HepG2 (cell line): ENCODE measurements around the gene HSD3B7. TPM values are rescaled to one million over a fixed set of nuclear protein-coding genes. Genes with fewer than 3 reads are reported as not detected.
A peak's percentile ranks its signal among the peaks of the same experiment; 100 is the strongest.

Experiments used
- ARNTL ChIP-seq: sonication (generic); formaldehyde crosslinking; IDR thresholded peaks from 2 replicates; pipeline ENCODE4 v1.4.0; 2020; ENCODE audit warnings: mild to moderate bottlenecking, missing genetic modification reagents
- CREB3 ChIP-seq: sonication (generic); formaldehyde crosslinking; IDR thresholded peaks from 2 replicates; pipeline ENCODE4 v1.5.0; 2020; ENCODE audit warnings: missing genetic modification reagents
- HCFC1 ChIP-seq: fragments of 150-350 bp; IDR thresholded peaks from 2 replicates; pipeline ENCODE4 v1.6.1; 2014; ENCODE audit warnings: low read depth, low read length
- KLF6 ChIP-seq: IDR thresholded peaks from 2 replicates; pipeline ENCODE4 v1.8.0; 2016; ENCODE audit warnings: missing biosample characterization, missing genetic modification reagents
- MIER2 ChIP-seq: IDR thresholded peaks from 2 replicates; pipeline ENCODE4 v1.6.1; 2016; ENCODE audit warnings: missing biosample characterization, missing genetic modification reagents
- NFATC3 ChIP-seq: sonication (generic); formaldehyde crosslinking; IDR thresholded peaks from 2 replicates; pipeline ENCODE4 v1.5.1; 2020; ENCODE audit warnings: mild to moderate bottlenecking, missing genetic modification reagents
- NFE2 ChIP-seq: sonication (generic); formaldehyde crosslinking; IDR thresholded peaks from 2 replicates; pipeline ENCODE4 v1.4.0; 2020; ENCODE audit warnings: missing genetic modification reagents
- NR2F1 ChIP-seq, 2 experiments: fragments of 450-650 bp in 1 of 2; formaldehyde crosslinking in 1 of 2; IDR thresholded peaks; 2 replicates each; pipeline versions ENCODE4 v1.5.0 to v1.6.1; 2016 to 2020; ENCODE audit warnings: mild to moderate bottlenecking in 1 of 2, missing compliant biosample characterization in 1 of 2, missing genetic modification reagents in 1 of 2, moderate library complexity in 1 of 2
- PHF20 ChIP-seq: sonication (generic); formaldehyde crosslinking; IDR thresholded peaks from 2 replicates; pipeline ENCODE4 v1.5.0; 2020; ENCODE audit warnings: mild to moderate bottlenecking, missing genetic modification reagents
- RAD21 ChIP-seq: fragments of 450-650 bp; formaldehyde crosslinking; IDR thresholded peaks from 2 replicates; pipeline ENCODE4 v1.5.0; 2020; ENCODE audit warnings: mild to moderate bottlenecking
- RERE ChIP-seq: IDR thresholded peaks from 2 replicates; pipeline ENCODE4 v1.6.1; 2016; ENCODE audit warnings: low read depth, missing genetic modification reagents, missing compliant biosample characterization
- RXRA ChIP-seq: sonication (generic); formaldehyde crosslinking; IDR thresholded peaks from 2 replicates; pipeline ENCODE4 v1.5.1; 2020; ENCODE audit warnings: missing genetic modification reagents
- ZFP82 ChIP-seq: sonication (generic); formaldehyde crosslinking; IDR thresholded peaks from 2 replicates; pipeline ENCODE4 v1.5.1; 2020; ENCODE audit warnings: mild to moderate bottlenecking, missing genetic modification reagents, borderline replicate concordance
- ZFP91 ChIP-seq: sonication (generic); formaldehyde crosslinking; IDR thresholded peaks from 2 replicates; pipeline ENCODE4 v1.9.0; 2022; ENCODE audit warnings: missing genetic modification reagents, mild to moderate bottlenecking, borderline replicate concordance
- ZFX ChIP-seq: sonication (generic); formaldehyde crosslinking; IDR thresholded peaks from 2 replicates; pipeline ENCODE4 v1.4.0; 2020; ENCODE audit warnings: mild to moderate bottlenecking, low read depth, missing genetic modification reagents, moderate library complexity
- ZNF556 ChIP-seq: sonication (generic); formaldehyde crosslinking; IDR thresholded peaks from 2 replicates; pipeline ENCODE4 v1.4.0; 2020; ENCODE audit warnings: mild to moderate bottlenecking, missing genetic modification reagents, borderline replicate concordance
- ZNF724P ChIP-seq: sonication (generic); formaldehyde crosslinking; IDR thresholded peaks from 2 replicates; pipeline ENCODE4 v1.8.0; 2022; ENCODE audit warnings: missing genetic modification reagents, borderline replicate concordance
- ZXDC ChIP-seq: sonication (generic); formaldehyde crosslinking; IDR thresholded peaks from 2 replicates; pipeline ENCODE4 v1.5.0; 2020; ENCODE audit warnings: mild to moderate bottlenecking, missing genetic modification reagents
- polyA plus RNA-seq, 8 experiments: library from polyadenylated mRNA; depleted of rRNA in 3 of 8; stranded (reverse) in 7 of 8; unstranded in 1 of 8; fragments of >200 nt; fragmentation: Illumina TruSeq in 4 of 8; extraction: Trizol in 4 of 8; gene quantifications; 2 replicates each; pipeline versions ENCODE4 v1.2.1 to v1.2.3, GENCODE V29; 2011 to 2016; ENCODE audit warnings: low read depth in 4 of 8, missing spikeins in 1 of 8, mixed read lengths in 1 of 8; ENCODE audit not compliant: insufficient read depth in 1 of 8
- total RNA-seq, 5 experiments: library from RNA; depleted of rRNA; stranded (reverse); fragments of >200 nt; fragmentation: Illumina TruSeq; extraction: Trizol; gene quantifications; 2 replicates each; pipeline ENCODE4 v1.2.3, GENCODE V29; 2016; ENCODE audit warnings: low read depth in 1 of 5

HSD3B7 gene
- total and polyA plus RNA-seq, 2 of the 13 experiments (the other 11 are each of a cell fraction or from before 2014, with no cell fraction given) = 32.9 to 69.7 TPM

GRCh38 chr16:30941600-30942425, 43.2 kb upstream of the HSD3B7 start (continued):
- no peak for TF ChIP-seq MIER2
- TF ChIP-seq ZFX (CRISPR knock-in tag) = peak; percentile 54; the same call in 1 of the 2 replicates
- TF ChIP-seq NFATC3 (CRISPR knock-in tag) = no peak
- peak; percentile 55; the same call in 1 of the 2 replicates for TF ChIP-seq ARNTL (CRISPR knock-in tag)
- TF ChIP-seq PHF20 (CRISPR knock-in tag) = no peak
- TF ChIP-seq RXRA (CRISPR knock-in tag) = peak; percentile 84
- TF ChIP-seq RAD21 (CRISPR knock-in tag) = peak; percentile 92
- TF ChIP-seq NFE2 = no peak
- peak; percentile 80; the same call in 1 of the 2 replicates for TF ChIP-seq ZFP91 (CRISPR knock-in tag)
- 0 out of 2 replicates have a peak, but pooled peaks have one; percentile 44 for TF ChIP-seq ZFP82 (CRISPR knock-in tag)
- no peak for TF ChIP-seq ZNF724P
- TF ChIP-seq NR2F1 (CRISPR knock-in tag; IDR thresholded peaks at IDR 0.05) = no peak
- no peak for TF ChIP-seq CREB3
- TF ChIP-seq RERE = no peak
- TF ChIP-seq ZXDC (CRISPR knock-in tag) = no peak
- TF ChIP-seq ZNF556 (CRISPR knock-in tag) = peak; percentile 76
- 0 out of 2 replicates have a peak, but pooled peaks have one; percentile 20 for TF ChIP-seq HCFC1
- TF ChIP-seq KLF6 (CRISPR knock-in tag) = no peak
